Measurements from ENCODE around the gene ARMCX6.
"Not testable (repeated sequence)": the region's sequence is repeated elsewhere in the genome, so short reads cannot be mapped to it uniquely, and the experiment has no call there.

Gene ARMCX6

DNA sequence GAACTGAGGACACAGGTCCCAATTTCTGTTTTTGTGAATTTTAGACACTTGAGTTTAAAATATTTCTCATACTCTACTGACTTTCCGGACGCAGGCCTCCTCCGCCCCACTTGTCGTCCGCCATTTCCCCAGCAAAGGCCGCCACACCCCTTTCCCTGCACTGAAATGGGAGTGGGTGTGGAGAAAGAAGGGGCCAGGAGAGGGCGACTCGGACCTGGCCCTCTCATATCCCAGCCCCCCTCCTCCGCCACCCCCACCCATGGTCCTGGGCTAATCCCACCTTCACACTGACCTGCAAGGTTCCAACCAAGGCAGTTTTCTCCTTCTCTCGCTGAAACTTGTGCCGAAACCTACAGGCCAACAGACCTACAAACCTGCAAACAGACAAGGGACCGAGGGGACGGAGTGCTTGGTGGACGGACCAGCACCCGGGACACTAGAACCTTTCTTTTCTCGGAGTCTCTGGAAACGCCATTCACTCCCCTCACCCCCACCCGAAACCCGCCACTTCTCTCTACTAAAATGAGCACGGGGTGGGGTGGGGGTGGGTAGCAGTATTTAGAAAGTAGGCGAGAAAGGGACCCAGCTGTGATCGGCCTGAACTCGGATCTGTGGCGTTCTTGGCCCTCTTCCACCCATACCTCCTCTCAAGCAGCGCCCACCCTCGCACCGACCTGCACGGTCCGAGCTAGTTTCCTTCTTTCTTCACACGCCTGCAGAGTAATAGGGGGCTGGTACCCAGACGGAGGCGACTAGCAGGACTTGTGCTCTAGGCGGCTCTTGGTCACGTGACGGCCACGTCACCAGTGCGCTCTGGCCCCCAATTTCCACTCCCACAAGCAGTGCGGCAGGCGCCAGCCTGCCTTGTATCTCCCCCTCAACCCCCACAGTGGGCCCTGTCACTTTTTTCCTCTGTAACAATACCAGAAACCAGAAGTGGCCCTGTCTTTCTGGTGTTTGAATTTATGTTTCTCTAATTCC lies at the start of gene ARMCX6:
TSS of gene ARMCX6 (minus strand) at position 790 of the 981 bp plus-strand sequence. CDS start 1,380 bp downstream, outside the sequence.
- FAIRE-seq: no peak

DNA sequence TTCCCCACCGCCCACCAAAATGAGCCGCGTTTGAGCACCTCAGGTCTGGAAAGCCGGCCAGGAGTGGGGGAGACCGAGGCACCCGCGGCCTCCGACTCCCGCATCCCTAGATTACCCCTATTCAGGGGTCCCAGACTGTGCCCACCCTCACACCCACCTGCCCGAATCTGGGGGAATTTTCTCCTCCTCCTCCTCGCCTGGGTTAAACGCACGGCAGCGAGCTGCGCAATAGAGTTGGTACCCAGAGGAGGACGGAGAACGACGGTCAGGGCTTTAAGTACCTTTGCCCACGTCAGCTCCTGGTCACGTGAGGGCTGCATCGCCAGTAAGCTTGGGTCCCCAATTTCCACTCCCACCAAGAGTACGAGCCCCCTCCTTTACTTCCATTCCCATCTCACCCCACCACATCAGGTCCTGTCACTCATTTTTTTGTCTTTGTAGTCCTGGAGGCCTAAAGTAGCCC lies 41.8 kb upstream of the ARMCX6 start, which contains the start of gene ARMCX2:
TSS of gene ARMCX2 (minus strand) at position 250 of the 463 bp plus-strand sequence. CDS start 2,262 bp downstream, outside the sequence.
- FAIRE-seq: no peak

DNA sequence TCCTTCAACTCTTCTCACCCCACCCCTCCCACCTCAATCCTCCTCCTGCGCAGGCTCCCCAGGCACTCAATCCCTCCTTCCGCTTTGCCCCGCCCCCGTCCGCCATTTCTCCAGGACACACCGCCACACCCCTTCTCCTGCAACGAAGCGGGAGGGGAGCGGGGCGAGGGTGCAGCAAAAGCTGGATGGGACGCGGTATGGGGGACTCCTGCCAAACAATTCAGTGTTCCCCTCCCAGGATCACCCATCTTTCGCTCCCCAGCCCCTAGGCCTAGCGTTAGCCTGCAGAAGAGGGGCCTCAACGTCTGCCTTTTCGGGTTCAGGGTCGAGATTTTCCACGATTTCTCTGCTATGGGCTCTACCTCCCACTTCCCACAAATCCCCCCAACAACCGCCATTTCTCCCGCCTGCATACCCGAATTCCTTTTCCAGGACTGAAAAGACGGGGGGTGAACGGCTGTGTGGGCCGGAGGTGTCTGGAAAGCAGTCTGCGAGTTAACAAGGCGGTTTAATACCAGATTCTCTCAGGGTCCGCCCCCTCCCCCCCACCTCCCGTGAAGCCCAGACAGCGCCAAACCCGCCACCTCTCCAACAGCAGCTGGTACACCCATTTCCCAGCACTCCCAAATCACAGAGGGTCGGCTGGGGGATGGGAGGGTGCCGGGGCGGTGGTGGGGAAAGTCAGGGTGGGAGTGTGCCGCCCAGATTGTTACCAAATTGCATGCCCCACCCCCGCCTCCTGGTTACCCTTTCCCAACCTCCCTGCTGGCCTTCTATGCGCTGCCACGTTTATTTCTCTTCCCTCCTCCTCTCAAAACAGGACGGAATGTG lies 41.1 kb upstream of the ARMCX6 start:
- peak; percentile 72 for FAIRE-seq

DNA sequence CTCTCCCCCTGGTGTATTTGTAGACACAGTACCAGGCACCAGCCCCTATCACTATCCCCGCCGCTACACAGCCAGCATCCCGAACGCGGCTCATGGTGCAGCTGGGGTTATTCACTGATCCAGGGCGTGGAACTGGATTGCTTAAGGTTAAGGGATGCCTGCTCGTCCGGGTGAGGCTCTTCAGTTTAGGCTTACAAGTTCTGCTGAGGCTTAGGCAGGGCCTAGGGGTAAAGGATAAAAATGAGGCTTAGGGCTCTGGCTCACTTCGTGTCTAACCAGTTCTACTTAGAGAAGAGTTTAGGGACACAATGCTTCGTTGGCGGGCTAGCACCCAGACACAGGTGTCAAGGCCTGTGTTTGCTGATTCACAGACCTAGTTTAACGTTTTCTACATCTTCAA lies 39.7 kb upstream of the ARMCX6 start:
- FAIRE-seq: no peak

DNA sequence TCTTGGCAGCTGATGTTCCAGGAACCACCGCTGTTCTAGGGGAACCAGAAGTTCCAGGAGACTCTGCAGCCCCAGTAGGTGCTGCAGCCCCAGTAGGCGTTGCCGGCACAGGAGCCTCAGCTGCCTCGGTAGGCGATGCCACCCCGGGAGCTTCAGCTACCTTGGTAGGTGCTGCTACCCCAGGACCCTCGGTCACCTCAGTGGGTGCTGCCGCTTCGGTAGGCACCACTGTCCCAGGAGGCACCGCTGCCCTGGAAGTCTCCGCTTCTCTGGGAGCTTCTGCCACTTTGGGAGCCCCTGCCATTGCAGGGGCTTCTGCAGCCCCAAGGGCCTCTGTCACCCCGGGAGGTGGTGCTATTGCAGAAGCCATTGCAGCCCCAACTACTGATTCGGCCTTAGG lies 39.0 kb upstream of the ARMCX6 start:
- no peak for FAIRE-seq

DNA sequence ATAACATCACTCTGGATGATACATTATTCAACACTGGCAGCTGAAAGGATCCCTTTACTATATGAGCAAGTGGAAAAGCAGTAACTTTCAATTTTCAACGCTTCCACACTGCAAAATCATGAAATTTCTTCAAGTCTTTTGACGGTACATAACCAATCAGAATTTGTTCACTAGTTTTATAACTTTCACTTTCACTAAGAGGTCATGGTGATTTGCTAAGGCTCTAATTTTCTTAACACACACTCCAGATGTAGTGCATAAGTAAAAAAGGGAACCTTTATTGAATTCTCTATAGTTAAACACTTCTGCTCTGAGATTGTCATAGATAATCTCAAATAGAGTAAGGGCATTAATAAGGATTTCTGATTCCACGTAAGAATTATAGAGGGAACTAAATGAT lies 37.7 kb upstream of the ARMCX6 start:
- FAIRE-seq: no peak

DNA sequence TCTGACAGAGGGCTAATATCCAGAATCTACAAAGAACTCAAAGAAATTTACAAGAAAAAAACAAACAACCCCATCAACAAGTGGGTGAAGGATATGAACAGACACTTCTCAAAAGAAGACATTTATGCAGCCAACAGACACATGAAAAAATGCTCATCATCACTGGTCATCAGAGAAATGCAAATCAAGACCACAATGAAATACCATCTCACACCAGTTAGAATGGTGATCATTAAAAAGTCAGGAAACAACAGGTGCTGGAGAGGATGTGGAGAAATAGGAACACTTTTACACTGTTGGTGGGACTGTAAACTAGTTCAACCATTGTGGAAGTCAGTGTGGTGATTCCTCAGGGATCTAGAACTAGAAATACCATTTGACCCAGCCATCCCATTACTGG lies 29.9 kb upstream of the ARMCX6 start:
- not testable (repeated sequence) for FAIRE-seq

DNA sequence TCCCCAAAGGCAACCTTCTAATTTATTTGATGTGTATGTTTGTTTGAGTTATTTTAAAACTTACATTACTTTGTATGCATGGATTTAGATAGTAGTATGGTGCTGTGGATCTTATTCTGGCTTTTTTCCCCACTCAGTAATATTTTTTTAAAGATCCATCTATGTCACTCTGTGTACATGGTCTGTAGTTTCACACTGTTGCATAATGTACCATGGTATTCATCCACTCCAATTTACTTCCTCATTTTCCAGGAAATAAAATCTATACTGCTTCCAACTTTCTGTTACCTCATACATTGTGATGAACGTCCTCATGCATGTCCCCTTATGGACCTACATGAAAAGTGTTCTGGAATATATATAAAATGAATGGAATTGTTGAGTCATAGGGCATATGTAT lies 24.3 kb upstream of the ARMCX6 start:
- FAIRE-seq: no peak

DNA sequence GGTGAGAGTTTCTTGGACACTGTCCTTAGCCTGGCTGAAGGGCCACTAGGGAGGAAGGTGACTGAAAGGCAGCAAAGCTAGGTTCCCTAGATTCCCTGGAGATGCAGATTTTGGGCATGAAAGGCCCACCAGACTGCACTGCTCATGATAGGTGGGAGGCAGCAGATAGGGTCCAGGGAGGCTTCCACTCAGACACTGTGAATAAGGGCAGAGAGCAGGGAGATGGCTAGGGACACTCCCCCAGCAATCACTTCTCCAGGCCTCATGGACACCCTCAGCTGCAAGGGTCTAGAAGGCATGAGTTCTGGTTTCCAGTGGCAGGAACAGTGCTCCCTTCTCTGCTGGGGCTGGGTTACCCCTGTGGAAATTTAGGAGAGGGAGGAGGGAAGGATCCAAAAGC lies 21.8 kb upstream of the ARMCX6 start:
- no peak for FAIRE-seq

DNA sequence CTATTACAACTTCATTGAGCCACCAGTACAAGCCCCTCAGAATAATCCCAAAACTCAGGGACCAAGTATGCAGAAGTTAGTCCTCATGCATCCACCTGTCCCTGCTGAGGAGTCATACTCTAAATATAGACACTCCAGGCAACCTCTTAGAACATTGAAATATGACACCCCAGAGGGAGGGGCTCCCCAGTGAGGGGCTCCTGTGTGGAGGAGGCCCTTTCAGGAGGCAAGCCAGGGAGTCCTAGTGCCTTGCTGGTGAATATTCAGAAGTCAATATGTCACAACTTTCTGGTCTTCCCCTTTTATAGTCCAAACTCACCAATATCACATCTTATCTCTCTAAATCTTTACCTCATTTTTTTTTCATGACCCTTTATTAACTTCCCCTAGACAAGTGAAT lies 1.6 kb upstream of the ARMCX6 start:
- FAIRE-seq: no peak

DNA sequence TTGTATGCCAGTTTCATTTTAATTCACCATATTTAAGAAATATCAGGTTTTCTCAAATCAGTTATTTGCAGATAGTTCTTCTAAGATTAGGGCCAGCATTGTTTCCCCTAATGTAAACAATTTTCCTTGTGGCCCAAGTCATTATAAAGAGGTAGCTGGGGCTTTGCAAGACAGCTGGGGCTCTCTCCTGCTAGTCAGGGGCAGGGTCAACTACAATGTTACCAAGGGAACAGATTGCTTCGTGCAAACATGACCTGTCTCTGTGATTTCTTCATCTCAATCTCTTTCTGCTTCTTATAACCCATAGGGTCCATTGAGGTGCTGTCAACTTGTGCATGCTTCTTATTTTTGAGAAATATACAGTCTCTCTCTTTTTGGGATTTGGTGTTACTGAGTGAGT lies 12.1 kb downstream of the ARMCX6 start:
- no peak for FAIRE-seq

DNA sequence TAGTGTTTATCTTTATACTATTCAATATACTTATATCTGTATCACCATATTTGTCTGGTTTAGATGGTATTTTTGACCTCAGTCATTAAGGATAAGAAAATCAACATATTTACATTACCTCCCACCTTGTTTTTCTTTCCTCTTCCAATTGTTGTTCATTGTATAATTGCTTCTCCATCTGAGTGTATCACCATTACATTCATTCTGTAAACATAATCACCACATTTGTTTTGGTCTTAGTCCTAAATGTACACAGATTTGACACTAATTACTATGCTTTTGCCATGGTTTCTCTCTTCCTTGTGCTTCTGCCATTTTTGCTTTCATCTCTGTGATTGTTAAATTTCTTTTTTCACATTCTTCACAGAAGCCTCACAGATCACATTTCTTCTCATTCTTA lies 12.7 kb downstream of the ARMCX6 start:
- FAIRE-seq: no peak

DNA sequence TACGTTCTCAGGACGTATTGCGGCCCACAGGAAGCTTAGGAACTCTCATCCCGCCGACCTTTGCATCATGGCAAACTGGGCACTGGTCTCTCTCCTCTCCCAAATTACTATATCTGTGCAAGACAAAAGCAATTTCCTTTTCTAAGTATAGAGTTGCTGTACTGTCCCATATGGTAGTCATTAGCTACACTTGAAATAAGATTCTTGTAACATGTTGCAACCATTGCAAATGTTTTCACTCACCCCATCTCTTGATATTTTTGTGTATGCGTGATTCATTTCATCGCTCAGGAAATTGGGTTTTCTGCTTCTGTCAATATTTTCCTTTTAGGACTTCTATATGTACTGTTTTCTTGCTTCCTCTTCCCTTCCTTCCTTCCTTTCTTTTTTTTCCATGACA lies 15.7 kb downstream of the ARMCX6 start:
- no peak for FAIRE-seq

DNA sequence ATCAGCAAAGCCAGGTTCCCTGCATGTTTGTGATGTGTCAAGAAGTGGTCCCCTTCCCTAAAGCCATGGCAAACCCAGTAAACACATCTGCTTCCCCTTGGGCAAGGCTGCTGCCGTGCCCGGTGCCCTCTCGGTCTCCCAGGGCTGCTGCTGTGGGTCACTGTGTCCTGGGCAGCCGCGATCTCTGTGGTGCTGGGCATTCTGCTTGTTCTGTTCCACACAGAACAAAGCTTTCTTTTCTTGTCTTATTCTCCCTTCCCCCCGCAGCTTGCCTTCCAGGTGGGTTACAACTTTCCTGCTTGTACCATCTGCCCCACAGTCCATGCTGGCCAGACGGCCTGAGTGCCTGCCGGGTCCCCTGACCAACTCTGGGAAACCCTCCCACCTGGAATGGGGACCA lies 18.2 kb downstream of the ARMCX6 start:
- FAIRE-seq: not testable (repeated sequence)

DNA sequence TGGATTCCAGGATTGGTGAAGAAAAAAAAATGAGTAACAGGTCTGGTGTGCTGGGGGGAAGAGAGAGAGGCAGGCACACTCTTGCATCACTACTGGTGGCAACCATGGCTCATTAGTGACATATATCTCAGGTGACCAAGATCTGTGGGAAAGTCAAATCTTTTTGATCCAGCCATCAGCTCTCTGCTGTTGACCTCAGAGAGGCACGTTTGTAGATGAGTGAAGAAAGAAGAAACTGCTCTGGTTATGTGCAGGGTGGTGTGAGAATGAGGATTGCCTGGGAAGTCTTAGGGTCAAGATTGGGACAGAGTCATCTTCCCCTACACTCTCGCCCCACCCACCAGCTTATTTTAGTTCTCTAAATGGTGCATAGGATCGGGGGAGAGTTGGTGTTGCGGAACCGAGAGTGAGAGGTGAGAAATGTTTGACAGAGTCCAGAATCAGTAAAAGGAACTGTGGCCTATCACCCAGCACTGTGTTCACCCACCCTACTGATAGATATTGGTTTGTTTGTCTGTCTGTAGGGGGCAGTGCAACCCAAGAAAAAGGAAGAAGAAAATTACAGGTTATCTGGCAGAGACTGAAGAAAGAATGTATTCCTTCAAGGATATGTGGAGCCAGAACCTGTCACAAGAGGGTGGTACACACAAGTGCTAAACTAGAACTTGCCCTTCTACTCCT lies 21.9 kb downstream of the ARMCX6 start:
- peak; percentile 97 for FAIRE-seq
